ENCODE results near the gene ICAM1. TPM values are rescaled to one million over a fixed set of nuclear protein-coding genes. Genes with fewer than 3 reads are reported as not detected.

ICAM1 gene
- total RNA-seq, 3 donors from 2014 or later (not counting 1 experiment from before 2014, with no cell fraction given): 33.1 to 73.7 (median 56.5) TPM

- H3K9me3 ChIP-seq (ENCODE audit: control insufficient read depth, insufficient read depth, low read length): no peaks in the 10 kb centered on the region
- no peaks in the 10 kb centered on the region for H3K27me3 ChIP-seq (ENCODE audit: control insufficient read depth, insufficient read depth, low read length)
- peaks cover 0 to 11% of the 10 kb centered on the region in 2 donors for H3K4me1 Mint-ChIP-seq
- no peak overlapping the region for H3K27ac ChIP-seq (ENCODE audit: low read length)
- no peak overlapping the region for H3K4me3 Mint-ChIP-seq
- no peaks in the 10 kb centered on the region for H3K36me3 Mint-ChIP-seq
- WGBS (ENCODE audit: insufficient coverage): 98% methylated on average over 19 of the region's 19 CpGs
- H3K4me3 ChIP-seq (ENCODE audit: low read length): no peak overlapping the region
- TF ChIP-seq, protein P1, sequence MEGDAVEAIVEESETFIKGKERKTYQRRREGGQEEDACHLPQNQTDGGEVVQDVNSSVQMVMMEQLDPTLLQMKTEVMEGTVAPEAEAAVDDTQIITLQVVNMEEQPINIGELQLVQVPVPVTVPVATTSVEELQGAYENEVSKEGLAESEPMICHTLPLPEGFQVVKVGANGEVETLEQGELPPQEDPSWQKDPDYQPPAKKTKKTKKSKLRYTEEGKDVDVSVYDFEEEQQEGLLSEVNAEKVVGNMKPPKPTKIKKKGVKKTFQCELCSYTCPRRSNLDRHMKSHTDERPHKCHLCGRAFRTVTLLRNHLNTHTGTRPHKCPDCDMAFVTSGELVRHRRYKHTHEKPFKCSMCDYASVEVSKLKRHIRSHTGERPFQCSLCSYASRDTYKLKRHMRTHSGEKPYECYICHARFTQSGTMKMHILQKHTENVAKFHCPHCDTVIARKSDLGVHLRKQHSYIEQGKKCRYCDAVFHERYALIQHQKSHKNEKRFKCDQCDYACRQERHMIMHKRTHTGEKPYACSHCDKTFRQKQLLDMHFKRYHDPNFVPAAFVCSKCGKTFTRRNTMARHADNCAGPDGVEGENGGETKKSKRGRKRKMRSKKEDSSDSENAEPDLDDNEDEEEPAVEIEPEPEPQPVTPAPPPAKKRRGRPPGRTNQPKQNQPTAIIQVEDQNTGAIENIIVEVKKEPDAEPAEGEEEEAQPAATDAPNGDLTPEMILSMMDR (IDR thresholded peaks at IDR 0.05): no peak
- H3K9me3 Mint-ChIP-seq: no peaks in the 10 kb centered on the region
- H3K27me3 Mint-ChIP-seq (ENCODE audit: low read depth in 2 of 2): no peaks in the 10 kb centered on the region
- H3K27ac Mint-ChIP-seq: no peak overlapping the region
- intact Hi-C loops (cut with micrococcal nuclease): no loop called here
- no peak for DNase-seq
- H3K36me3 ChIP-seq (ENCODE audit: control insufficient read depth, insufficient read depth, low read length): peaks cover 79% of the 10 kb centered on the region
- no peak for ATAC-seq
- no peaks in the 10 kb centered on the region for H3K4me1 ChIP-seq (ENCODE audit: control insufficient read depth, insufficient read depth, low read length)
These were observed 51.2 kb downstream of the ICAM1 start for GRCh38 chr19:10321874-10322835.

- WGBS (ENCODE audit: insufficient coverage): 97% methylated on average over 8 of the region's 8 CpGs
- no peak overlapping the region for H3K4me3 ChIP-seq (ENCODE audit: low read length)
- no peak for DNase-seq
- Mint-ChIP-seq H3K4me3 (no peak overlapping the region), H3K27ac (no peak overlapping the region), H3K36me3 (no peaks in the 10 kb centered on the region), H3K27me3 (ENCODE audit: low read depth in 2 of 2) (no peaks in the 10 kb centered on the region), H3K4me1 (peaks cover 0 to 6% of the 10 kb centered on the region in 2 donors), H3K9me3 (no peaks in the 10 kb centered on the region)
- no peaks in the 10 kb centered on the region for H3K4me1 ChIP-seq (ENCODE audit: control insufficient read depth, insufficient read depth, low read length)
- no peaks in the 10 kb centered on the region for H3K27me3 ChIP-seq (ENCODE audit: control insufficient read depth, insufficient read depth, low read length)
- TF ChIP-seq, protein P1 (IDR thresholded peaks at IDR 0.05): no peak
- no peaks in the 10 kb centered on the region for H3K9me3 ChIP-seq (ENCODE audit: control insufficient read depth, insufficient read depth, low read length)
- ATAC-seq: no peak
- intact Hi-C loops (cut with micrococcal nuclease): no loop called here
- no peak overlapping the region for H3K27ac ChIP-seq (ENCODE audit: low read length)
- H3K36me3 ChIP-seq (ENCODE audit: control insufficient read depth, insufficient read depth, low read length): peaks cover 85% of the 10 kb centered on the region
These were observed 54.8 kb downstream of the ICAM1 start for GRCh38 chr19:10325732-10326131.

- H3K27me3 Mint-ChIP-seq (ENCODE audit: low read depth in 2 of 2): no peaks in the 10 kb centered on the region
- no peak overlapping the region for H3K4me3 Mint-ChIP-seq
- ATAC-seq: no peak
- Histone ChIP-seq H3K27me3 (ENCODE audit: control insufficient read depth, insufficient read depth, low read length) (no peaks in the 10 kb centered on the region), H3K36me3 (ENCODE audit: control insufficient read depth, insufficient read depth, low read length) (peaks cover 65% of the 10 kb centered on the region), H3K27ac (ENCODE audit: low read length) (no peak overlapping the region), H3K9me3 (ENCODE audit: control insufficient read depth, insufficient read depth, low read length) (no peaks in the 10 kb centered on the region), H3K4me1 (ENCODE audit: control insufficient read depth, insufficient read depth, low read length) (peaks cover 12% of the 10 kb centered on the region), H3K4me3 (ENCODE audit: low read length) (no peak overlapping the region)
- no peaks in the 10 kb centered on the region for H3K9me3 Mint-ChIP-seq
- intact Hi-C loops (cut with micrococcal nuclease): no loop called here
- H3K27ac Mint-ChIP-seq: no peak overlapping the region
- TF ChIP-seq, protein P1 (IDR thresholded peaks at IDR 0.05): no peak
- H3K36me3 Mint-ChIP-seq: no peaks in the 10 kb centered on the region
- no peak for DNase-seq
- WGBS (ENCODE audit: insufficient coverage): 97% methylated on average over 7 of the region's 7 CpGs
- H3K4me1 Mint-ChIP-seq: peaks cover 0 to 5% of the 10 kb centered on the region in 2 donors
These were observed 56.9 kb downstream of the ICAM1 start for GRCh38 chr19:10327793-10328192.

Data from natural killer cell (primary cell).